ENCODE results near the gene HOXB7. TPM values are rescaled to one million over a fixed set of nuclear protein-coding genes. Genes with fewer than 3 reads are reported as not detected.
A peak's percentile ranks its signal among the peaks of the same experiment; 100 is the strongest.

The HOXB7 gene
- total RNA-seq, 1 experiment from 2014 or later: not detected

DNA sequence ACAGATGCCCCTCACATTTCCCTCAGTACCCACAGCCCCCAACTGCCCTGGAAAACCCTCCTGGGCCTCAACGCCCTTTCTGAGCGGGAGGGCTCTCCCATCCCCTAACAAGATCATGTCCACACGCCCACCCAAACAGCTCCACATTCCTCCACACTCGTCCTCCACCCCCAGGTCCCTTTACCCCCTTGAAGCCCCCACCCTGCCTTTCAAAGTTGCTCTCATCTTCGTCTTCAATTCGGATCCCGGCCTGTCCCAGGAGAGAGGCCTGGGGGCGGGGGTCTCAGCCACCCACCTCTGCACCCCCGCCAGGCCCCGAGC, 47.0 kb downstream of the HOXB7 start:
- Histone ChIP-seq H2BK20ac (ENCODE audit: low read depth, low read length, poor library complexity, severe bottlenecking) (no peak overlapping the region), H3K23me2 (ENCODE audit: insufficient read length, low read depth, low read length, poor library complexity, severe bottlenecking) (no peaks in the 10 kb centered on the region), H3K9me3 (ENCODE audit: control insufficient read depth, low read depth, low read length) (no peaks in the 10 kb centered on the region), H2BK120ac (ENCODE audit: low read depth, low read length, poor library complexity, severe bottlenecking) (no peak overlapping the region), H2AK5ac (ENCODE audit: insufficient read length, low read length) (no peak overlapping the region), H3K4me2 (ENCODE audit: insufficient read depth, insufficient read length, low read length) (no peak overlapping the region), H3K4ac (ENCODE audit: low read depth, low read length) (no peak overlapping the region), H4K91ac (ENCODE audit: insufficient read length, low read depth, low read length) (no peak overlapping the region), H4K5ac (ENCODE audit: insufficient read length, low read depth, low read length) (no peak overlapping the region), H2BK15ac (ENCODE audit: low read depth, low read length) (no peak overlapping the region), H3K56ac (ENCODE audit: insufficient read length, low read depth, low read length) (no peak overlapping the region), H3K27ac (ENCODE audit: insufficient read length, low read depth, low read length) (no peak overlapping the region), H3K79me2 (ENCODE audit: insufficient read depth, low read length) (no peaks in the 10 kb centered on the region), H4K20me1 (ENCODE audit: control insufficient read depth, insufficient read depth, insufficient read length) (peaks cover 2% of the 10 kb centered on the region), H3K9ac (ENCODE audit: extremely low read depth, insufficient read length, low read length) (no peak overlapping the region), H3K4me1 (ENCODE audit: insufficient read depth, low read length) (peaks cover 2% of the 10 kb centered on the region; the same call in 1 of the 2 replicates), H4K8ac (replicated peaks; ENCODE audit: insufficient read length, low read depth, low read length) (no peak overlapping the region), H3K23ac (ENCODE audit: insufficient read length, low read depth, low read length) (no peak overlapping the region), H2BK12ac (ENCODE audit: insufficient read length, low read depth, low read length) (no peak overlapping the region), H2BK5ac (ENCODE audit: insufficient read length, low read length) (no peak overlapping the region), H2AFZ (ENCODE audit: low read length) (no peak overlapping the region), H3T11ph (ENCODE audit: low read length) (no peak overlapping the region), H3K14ac (ENCODE audit: insufficient read depth, low read length) (no peak overlapping the region), H3K79me1 (ENCODE audit: insufficient read depth, low read depth, low read length, poor library complexity, severe bottlenecking) (no peaks in the 10 kb centered on the region), H3K18ac (ENCODE audit: insufficient read length, low read depth, low read length) (no peak overlapping the region), H3K27me3 (ENCODE audit: insufficient read depth, low read length) (peaks cover 99% of the 10 kb centered on the region)
- H3K27me3 Mint-ChIP-seq (ENCODE audit: low read depth): peaks cover 52% of the 10 kb centered on the region
- WGBS (ENCODE audit: extremely low coverage, insufficient read length, low lambda C conversion rate): no CpG with 5 or more reads among the region's 10 CpGs
- H3K4me3 Mint-ChIP-seq: peak overlapping the region in 1 of 2 experiments; percentile 47; a peak in 2 of 5 replicates
- TF ChIP-seq, protein P1, sequence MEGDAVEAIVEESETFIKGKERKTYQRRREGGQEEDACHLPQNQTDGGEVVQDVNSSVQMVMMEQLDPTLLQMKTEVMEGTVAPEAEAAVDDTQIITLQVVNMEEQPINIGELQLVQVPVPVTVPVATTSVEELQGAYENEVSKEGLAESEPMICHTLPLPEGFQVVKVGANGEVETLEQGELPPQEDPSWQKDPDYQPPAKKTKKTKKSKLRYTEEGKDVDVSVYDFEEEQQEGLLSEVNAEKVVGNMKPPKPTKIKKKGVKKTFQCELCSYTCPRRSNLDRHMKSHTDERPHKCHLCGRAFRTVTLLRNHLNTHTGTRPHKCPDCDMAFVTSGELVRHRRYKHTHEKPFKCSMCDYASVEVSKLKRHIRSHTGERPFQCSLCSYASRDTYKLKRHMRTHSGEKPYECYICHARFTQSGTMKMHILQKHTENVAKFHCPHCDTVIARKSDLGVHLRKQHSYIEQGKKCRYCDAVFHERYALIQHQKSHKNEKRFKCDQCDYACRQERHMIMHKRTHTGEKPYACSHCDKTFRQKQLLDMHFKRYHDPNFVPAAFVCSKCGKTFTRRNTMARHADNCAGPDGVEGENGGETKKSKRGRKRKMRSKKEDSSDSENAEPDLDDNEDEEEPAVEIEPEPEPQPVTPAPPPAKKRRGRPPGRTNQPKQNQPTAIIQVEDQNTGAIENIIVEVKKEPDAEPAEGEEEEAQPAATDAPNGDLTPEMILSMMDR (conservative IDR thresholded peaks at IDR 0.05): no peak
- no peak overlapping the region for H3K27ac Mint-ChIP-seq
- no peaks in the 10 kb centered on the region; a peak in 1 of 7 replicates for H3K36me3 Mint-ChIP-seq (ENCODE audit: insufficient read depth in 1 of 3, low read depth in 3 of 3)
- no peak for DNase-seq
- H3K9me3 Mint-ChIP-seq: peaks cover 0 to 7% of the 10 kb centered on the region in 2 experiments; a peak in 2 of 5 replicates
- H3K4me1 Mint-ChIP-seq: peaks cover 3 to 13% of the 10 kb centered on the region in 2 experiments; a peak in 3 of 4 replicates

Data from H9 (cell line).